ENCODE data around the gene SNCAIP.

The SNCAIP gene

DNA sequence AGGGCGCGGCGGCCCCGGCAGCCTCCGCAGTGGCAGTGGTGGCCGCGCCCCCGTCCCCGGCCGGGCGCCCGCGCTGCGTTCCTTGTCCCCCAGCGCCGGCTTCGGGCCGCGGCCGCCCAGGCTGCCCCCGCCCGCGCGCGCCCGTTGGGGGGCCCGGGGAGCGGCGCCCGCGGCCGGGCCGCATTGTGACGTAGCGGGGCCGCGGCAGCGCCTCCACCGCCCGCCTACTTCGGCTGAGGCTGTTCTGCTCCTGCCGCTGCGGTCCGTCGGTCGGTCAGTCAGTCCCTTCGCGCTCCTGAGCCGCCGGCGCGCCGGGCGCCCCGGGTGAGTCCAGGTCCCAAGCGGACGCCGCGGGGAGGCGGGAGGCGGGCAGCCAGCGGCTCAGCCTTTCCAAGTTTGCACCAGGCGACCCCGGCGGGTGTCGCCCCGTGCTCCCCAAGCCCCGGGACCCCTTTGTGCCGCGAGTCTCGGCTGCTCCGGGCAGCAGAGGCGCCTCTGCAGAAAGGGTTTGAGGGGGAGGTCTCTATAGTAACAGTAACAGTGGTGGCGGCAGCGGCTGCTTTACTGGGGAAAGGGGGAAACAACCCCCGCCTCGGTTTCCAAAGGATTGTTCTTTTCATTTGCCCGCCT lies at the start of gene SNCAIP:
Gene SNCAIP, plus strand, starts transcription at position 277 of the 630 bp plus-strand sequence. CDS start 78,898 bp downstream, outside the sequence.
- no peak for DNase-seq (ENCODE audit: low read depth)

GRCh38 chr5:122263352-122264030 lies 48.5 kb upstream of the SNCAIP start:
- no peak for DNase-seq (ENCODE audit: low read depth)

GRCh38 chr5:122264610-122265009 lies 47.4 kb upstream of the SNCAIP start:
- DNase-seq (ENCODE audit: low read depth) = no peak

GRCh38 chr5:122267185-122267584 lies 44.9 kb upstream of the SNCAIP start:
- DNase-seq (ENCODE audit: low read depth) = no peak

DNA sequence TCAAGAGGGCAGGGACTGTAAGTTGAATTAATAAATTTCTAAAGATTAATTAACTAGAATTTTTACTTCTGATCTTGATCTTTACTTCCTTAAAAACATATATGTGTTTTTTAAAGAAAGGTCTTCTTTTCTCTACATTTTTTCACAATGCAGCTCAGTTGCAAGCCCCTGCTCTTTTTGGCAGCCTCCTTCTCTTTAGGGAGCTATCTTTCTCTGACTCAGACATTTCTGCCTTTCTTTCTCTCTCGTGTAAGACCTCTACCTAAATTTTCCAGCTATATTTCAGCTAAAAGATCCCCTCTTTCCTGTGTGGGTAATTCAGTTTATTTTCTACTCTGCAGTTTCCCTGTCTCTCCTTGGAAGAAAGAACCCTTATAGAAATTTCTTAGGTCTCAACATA lies 38.3 kb upstream of the SNCAIP start:
- no peak for DNase-seq (ENCODE audit: low read depth)

GRCh38 chr5:122283592-122283991 lies 28.4 kb upstream of the SNCAIP start:
- no peak for DNase-seq (ENCODE audit: low read depth)

DNA sequence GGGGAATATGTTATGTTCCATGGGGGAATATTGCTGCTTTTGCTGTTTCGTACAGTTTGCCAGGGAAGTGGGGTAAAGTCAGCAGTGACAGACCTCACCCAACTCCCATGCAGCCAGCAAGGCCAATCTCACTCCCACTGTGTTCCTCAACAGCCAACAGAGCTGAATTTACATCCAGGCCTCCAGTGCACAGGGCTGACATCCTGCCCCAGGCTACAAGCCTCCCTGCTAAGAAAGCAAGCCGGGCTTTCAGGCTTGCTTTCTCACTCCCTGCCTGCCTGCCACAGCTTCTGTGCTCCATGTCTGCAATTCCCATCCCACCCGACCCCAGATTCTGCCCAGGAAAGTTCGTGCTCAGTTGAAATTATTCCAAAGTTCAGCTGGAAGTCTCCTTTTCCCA lies 25.5 kb upstream of the SNCAIP start:
- DNase-seq (ENCODE audit: low read depth) = no peak

- no peak for DNase-seq (ENCODE audit: low read depth)
Measured at GRCh38 chr5:122287101-122287500, 24.9 kb upstream of the SNCAIP start.

DNA sequence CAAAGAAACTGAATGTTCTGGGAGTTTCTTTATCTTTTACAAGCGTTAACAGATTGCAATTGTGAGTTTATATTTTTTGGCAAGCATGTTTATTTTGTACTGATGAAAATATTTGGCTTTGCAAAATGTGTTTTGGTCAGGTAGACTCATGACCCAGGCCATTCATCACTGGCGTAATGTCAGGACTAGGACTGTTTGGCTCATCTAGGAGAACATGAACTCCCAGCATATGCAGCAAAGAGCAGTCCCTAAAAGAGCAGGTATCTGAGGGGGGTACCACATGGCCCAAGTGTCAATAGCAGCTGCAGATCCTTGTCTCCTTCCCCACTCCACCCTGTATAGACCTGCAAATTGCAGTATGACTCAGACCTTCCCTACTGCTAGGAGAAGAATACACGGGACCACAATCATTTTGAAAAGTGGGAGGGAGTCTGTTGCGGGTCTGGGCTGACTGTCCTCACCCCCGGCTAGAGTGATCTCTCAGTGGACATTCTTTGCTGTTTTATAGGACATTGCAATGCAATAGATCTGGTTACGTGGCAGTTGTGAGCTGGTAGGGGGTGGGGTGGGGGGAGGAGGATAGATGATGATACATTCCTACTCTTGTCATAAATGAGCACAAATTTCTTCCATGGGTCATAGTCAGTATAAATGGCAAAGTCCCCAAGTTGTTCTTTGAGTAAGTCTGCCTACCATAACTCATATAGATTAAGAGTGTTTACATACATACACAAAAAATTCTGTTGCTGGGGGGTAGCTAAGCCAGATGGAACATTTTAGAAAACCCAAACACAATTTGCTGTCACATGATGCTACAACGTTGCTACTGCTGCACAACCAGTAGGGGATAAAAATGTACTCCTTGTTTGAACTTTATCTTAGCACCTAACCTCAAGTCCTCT lies 20.8 kb upstream of the SNCAIP start:
- DNase-seq (ENCODE audit: low read depth) = no peak

DNA sequence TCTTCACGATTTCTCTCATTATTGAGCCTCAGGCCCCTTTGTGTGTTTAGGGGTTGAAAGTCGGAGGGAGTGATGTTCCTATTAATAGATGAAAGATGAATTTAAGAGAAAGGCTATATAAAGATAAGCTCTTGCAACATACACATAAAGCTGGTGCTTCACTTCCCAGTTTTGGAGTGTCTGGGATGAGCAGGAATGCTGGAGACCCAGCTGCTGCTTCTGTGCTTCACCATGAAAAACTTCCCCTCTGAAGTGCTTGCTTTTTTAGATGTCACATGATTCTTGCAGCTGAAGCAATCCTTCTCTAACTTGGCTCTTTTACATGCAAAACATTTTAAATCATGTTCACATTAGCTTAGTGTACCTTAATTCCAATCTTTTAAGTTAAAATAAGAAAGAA lies 19.7 kb upstream of the SNCAIP start:
- no peak for DNase-seq (ENCODE audit: low read depth)

GRCh38 chr5:122295138-122295537 lies 16.9 kb upstream of the SNCAIP start:
- no peak for DNase-seq (ENCODE audit: low read depth)

DNA sequence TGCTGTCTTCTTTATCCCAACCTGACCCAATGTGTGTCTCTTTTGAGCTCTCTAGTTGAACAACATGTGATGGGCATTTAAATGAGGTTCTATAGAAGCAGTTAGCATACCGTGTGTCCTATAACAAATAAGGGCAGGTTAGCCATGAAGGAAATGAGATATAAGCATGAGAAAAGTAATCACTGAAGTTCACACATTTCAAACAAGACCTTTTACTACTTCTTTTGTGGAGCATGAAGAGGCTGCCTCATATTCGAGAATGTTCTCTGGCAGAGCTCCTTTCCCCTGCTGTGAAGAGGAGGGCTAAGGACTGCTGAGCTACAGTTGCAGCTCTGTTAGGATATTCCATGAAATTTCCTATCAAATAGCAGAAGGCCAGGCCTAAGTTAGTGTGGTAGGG lies 15.2 kb upstream of the SNCAIP start:
- no peak for DNase-seq (ENCODE audit: low read depth)

GRCh38 chr5:122297587-122298298 lies 14.3 kb upstream of the SNCAIP start:
- DNase-seq (ENCODE audit: low read depth) = no peak

DNA sequence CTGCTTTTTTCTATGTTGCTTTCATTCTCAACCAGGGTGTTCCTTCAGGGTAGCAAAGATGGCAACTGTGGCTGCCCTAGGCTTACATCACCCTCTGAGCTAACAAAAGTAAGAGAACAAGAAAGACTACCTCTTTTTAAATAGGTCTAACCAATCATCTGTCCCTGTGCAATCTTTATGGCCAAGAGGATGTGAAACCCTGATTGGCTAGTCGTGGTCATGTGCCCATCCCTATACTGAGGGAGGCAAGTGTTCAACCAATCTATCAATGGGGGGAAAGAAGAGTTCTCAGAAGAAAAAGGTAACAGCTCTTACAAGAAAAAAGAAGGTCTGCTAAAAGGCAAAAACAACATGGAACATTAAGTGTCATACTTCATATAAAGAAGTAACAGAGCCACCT lies 11.7 kb upstream of the SNCAIP start:
- no peak for DNase-seq (ENCODE audit: low read depth)

GRCh38 chr5:122301016-122301415 lies 11.0 kb upstream of the SNCAIP start:
- DNase-seq (ENCODE audit: low read depth) = no peak

GRCh38 chr5:122304471-122305215 lies 7.4 kb upstream of the SNCAIP start:
- no peak for DNase-seq (ENCODE audit: low read depth)

- no peak for DNase-seq (ENCODE audit: low read depth)
Measured at GRCh38 chr5:122306461-122306860, 5.6 kb upstream of the SNCAIP start.

DNA sequence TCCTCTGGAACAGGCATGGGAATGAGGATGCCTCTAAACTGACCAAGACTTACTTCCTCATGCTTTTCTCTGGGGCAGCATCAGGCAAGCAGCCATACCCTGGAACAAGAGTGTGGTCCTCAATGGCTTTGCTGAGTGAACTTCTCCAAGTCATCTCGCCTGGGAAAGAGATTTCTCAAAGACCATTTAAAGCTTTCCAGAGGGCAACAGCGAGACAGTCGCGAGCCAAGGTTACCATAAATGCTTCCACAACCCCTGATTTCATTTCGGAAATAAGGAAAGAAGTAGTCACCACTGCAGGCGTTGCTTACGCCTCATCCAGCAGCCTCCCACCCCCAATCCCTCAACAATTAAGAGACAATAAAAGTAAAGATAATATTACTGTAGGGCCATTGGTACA lies 1.1 kb upstream of the SNCAIP start:
- no peak for DNase-seq (ENCODE audit: low read depth)

- DNase-seq (ENCODE audit: low read depth) = no peak
Measured at GRCh38 chr5:122311497-122311960, 508 bp upstream of the SNCAIP start.

DNA sequence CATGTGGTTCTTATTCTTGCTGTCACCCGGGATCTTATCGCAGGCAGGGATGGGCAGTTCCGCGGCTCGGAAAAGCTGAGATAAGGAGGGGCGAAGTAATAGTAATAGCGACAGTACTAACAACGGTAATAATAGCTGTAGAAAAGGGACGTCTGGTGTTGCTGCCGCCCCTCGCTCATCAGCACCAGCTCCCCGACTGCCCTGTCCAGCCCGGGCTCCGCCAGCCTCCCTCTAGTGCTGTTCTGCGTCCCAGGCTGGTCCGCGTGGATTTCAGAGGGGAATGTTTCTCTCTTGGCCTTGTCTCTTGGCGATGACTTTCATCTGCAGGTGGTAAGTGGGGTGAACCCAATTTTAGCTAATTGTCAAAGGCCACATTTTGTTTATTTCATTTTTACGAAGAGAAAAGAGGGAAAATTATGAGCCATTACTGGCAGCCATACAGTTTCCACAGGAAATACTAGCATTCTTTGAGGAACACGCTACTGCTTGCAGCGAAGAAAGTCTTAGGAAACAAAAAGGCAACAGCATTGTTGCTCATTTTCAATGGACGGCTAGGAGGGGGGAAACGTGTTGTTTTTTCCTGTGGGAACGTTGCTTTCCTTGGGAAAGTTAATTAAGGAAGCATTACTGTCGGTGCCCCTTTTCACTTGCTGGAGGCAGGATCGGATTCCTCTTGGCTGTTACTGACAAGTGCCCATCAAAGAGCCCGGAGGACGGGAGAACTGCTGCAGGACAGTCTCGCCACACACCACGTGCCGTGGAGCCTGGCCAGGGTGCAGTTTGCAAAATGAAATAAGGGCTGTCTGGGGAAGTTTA lies 762 bp downstream of the SNCAIP start:
- no peak for DNase-seq (ENCODE audit: low read depth)

DNA sequence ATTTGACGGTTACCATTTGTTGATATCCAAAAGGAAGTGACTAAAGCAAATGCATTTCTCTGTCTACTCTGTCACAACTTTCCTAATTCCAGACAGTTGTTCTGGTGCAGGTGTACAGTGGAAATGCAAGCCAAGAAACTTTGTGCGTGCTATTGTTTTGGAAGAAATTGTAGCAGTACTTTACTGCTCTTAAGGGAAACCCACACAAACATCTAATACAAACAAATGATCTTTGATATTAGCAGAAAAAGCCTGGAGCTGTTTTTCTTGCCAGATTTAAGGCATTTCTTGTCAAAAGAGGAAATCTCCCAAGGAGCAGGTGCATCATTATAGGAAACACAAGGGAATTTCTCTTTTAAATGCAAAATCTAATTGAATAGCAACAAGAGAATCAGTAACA lies 2.0 kb downstream of the SNCAIP start:
- DNase-seq (ENCODE audit: low read depth) = no peak
